ENCODE results near the gene DGAT2.
"Not testable (repeated sequence)": the region's sequence is repeated elsewhere in the genome, so short reads cannot be mapped to it uniquely, and the experiment has no call there.

DGAT2 gene

GRCh38 chr11:75733431-75734107 is 35.0 kb upstream of the DGAT2 start:
- no peak for TF ChIP-seq TAF1 (IDR thresholded peaks at IDR 0.05; ENCODE audit: borderline replicate concordance, low read depth, low read length)
- no peak for TF ChIP-seq POLR2AphosphoS5 (IDR thresholded peaks at IDR 0.05; ENCODE audit: low read depth, low read length)
- no peak for TF ChIP-seq POLR2A (IDR thresholded peaks at IDR 0.05; ENCODE audit: low read depth, low read length)
- no peak for FAIRE-seq
- no peak for DNase-seq (ENCODE audit: insufficient read length)

- DNase-seq (ENCODE audit: insufficient read length): no peak
- TF ChIP-seq POLR2AphosphoS5 (IDR thresholded peaks at IDR 0.05; ENCODE audit: low read depth, low read length): no peak
- TF ChIP-seq TAF1 (IDR thresholded peaks at IDR 0.05; ENCODE audit: borderline replicate concordance, low read depth, low read length): no peak
- TF ChIP-seq POLR2A (IDR thresholded peaks at IDR 0.05; ENCODE audit: low read depth, low read length): no peak
- no peak for FAIRE-seq
These were observed 33.9 kb upstream of the DGAT2 start for GRCh38 chr11:75734491-75735180.

- FAIRE-seq: no peak
- TF ChIP-seq POLR2AphosphoS5 (IDR thresholded peaks at IDR 0.05; ENCODE audit: low read depth, low read length): no peak
- no peak for TF ChIP-seq POLR2A (IDR thresholded peaks at IDR 0.05; ENCODE audit: low read depth, low read length)
- no peak for TF ChIP-seq TAF1 (IDR thresholded peaks at IDR 0.05; ENCODE audit: borderline replicate concordance, low read depth, low read length)
- DNase-seq (ENCODE audit: insufficient read length): no peak
These were observed 33.3 kb upstream of the DGAT2 start for GRCh38 chr11:75735181-75735845.

GRCh38 chr11:75737314-75737713 is 31.3 kb upstream of the DGAT2 start:
- FAIRE-seq: no peak
- no peak for TF ChIP-seq TAF1 (IDR thresholded peaks at IDR 0.05; ENCODE audit: borderline replicate concordance, low read depth, low read length)
- TF ChIP-seq POLR2A (IDR thresholded peaks at IDR 0.05; ENCODE audit: low read depth, low read length): no peak
- no peak for DNase-seq (ENCODE audit: insufficient read length)

GRCh38 chr11:75740681-75741080 is 27.9 kb upstream of the DGAT2 start:
- DNase-seq (ENCODE audit: insufficient read length) (no peak), FAIRE-seq (no peak)
- TF ChIP-seq POLR2AphosphoS5 (IDR thresholded peaks at IDR 0.05; ENCODE audit: low read depth, low read length) (no peak), POLR2A (IDR thresholded peaks at IDR 0.05; ENCODE audit: low read depth, low read length) (no peak)

GRCh38 chr11:75743159-75743558 is 25.4 kb upstream of the DGAT2 start:
- DNase-seq (ENCODE audit: insufficient read length); FAIRE-seq: not testable (repeated sequence)

GRCh38 chr11:75743711-75744563 is 24.6 kb upstream of the DGAT2 start:
- DNase-seq (ENCODE audit: insufficient read length) (no peak), FAIRE-seq (no peak)
- no peak for TF ChIP-seq TAF1 (IDR thresholded peaks at IDR 0.05; ENCODE audit: borderline replicate concordance, low read depth, low read length)
- TF ChIP-seq POLR2A (IDR thresholded peaks at IDR 0.05; ENCODE audit: low read depth, low read length): no peak
- TF ChIP-seq POLR2AphosphoS5 (IDR thresholded peaks at IDR 0.05; ENCODE audit: low read depth, low read length): no peak

GRCh38 chr11:75745807-75746206 is 22.8 kb upstream of the DGAT2 start:
- no peak for DNase-seq (ENCODE audit: insufficient read length)
- TF ChIP-seq TAF1 (IDR thresholded peaks at IDR 0.05; ENCODE audit: borderline replicate concordance, low read depth, low read length): no peak
- no peak for TF ChIP-seq POLR2AphosphoS5 (IDR thresholded peaks at IDR 0.05; ENCODE audit: low read depth, low read length)
- TF ChIP-seq POLR2A (IDR thresholded peaks at IDR 0.05; ENCODE audit: low read depth, low read length): no peak
- FAIRE-seq: no peak

GRCh38 chr11:75748729-75749273 is 19.8 kb upstream of the DGAT2 start:
- not testable (repeated sequence) for FAIRE-seq

GRCh38 chr11:75754933-75755332 is 13.6 kb upstream of the DGAT2 start:
- not testable (repeated sequence) for FAIRE-seq; DNase-seq (ENCODE audit: insufficient read length)

More at GRCh38 chr11:75748729-75749273, 19.8 kb upstream of the DGAT2 start:
- DNase-seq (ENCODE audit: insufficient read length): not testable (repeated sequence)

- no peak for FAIRE-seq
- DNase-seq (ENCODE audit: insufficient read length): no peak
- TF ChIP-seq POLR2A (IDR thresholded peaks at IDR 0.05; ENCODE audit: low read depth, low read length): no peak
- TF ChIP-seq TAF1 (IDR thresholded peaks at IDR 0.05; ENCODE audit: borderline replicate concordance, low read depth, low read length): no peak
- no peak for TF ChIP-seq POLR2AphosphoS5 (IDR thresholded peaks at IDR 0.05; ENCODE audit: low read depth, low read length)
These were observed 10.9 kb upstream of the DGAT2 start for GRCh38 chr11:75757651-75758050.
